HepG2 (cell line): ENCODE data around the gene TSC22D4. TPM values are rescaled to one million over a fixed set of nuclear protein-coding genes. Genes with fewer than 3 reads are reported as not detected.
A peak's percentile ranks its signal among the peaks of the same experiment; 100 is the strongest.

Experiments
- ATF1 ChIP-seq: IDR thresholded peaks from 2 replicates; pipeline ENCODE4 v1.6.1; 2016; ENCODE audit warnings: mild to moderate bottlenecking, control low read depth
- CSRNP1 ChIP-seq: sonication (generic); formaldehyde crosslinking; IDR thresholded peaks from 2 replicates; pipeline ENCODE4 v1.8.1; 2023; ENCODE audit warnings: mild to moderate bottlenecking, missing genetic modification reagents
- HCFC1 ChIP-seq: fragments of 150-350 bp; IDR thresholded peaks from 2 replicates; pipeline ENCODE4 v1.6.1; 2014; ENCODE audit warnings: low read depth, low read length
- LRRFIP1 ChIP-seq: sonication (generic); formaldehyde crosslinking; conservative IDR thresholded peaks from 2 replicates; pipeline ENCODE4 v1.4.0; 2020; ENCODE audit warnings: missing genetic modification reagents
- NFKBIZ ChIP-seq: IDR thresholded peaks from 2 replicates; pipeline ENCODE4 v1.6.1; 2018; ENCODE audit warnings: missing genetic modification reagents, missing compliant biosample characterization
- NONO ChIP-seq, 2 experiments: fragments of 450-650 bp in 1 of 2; sonication (generic) in 1 of 2; formaldehyde crosslinking in 1 of 2; IDR thresholded peaks in 1 of 2; conservative IDR thresholded peaks in 1 of 2; 2 replicates each; pipeline versions ENCODE4 v1.6.1 to v1.8.0; 2017 to 2022; ENCODE audit warnings: mild to moderate bottlenecking in 1 of 2, missing genetic modification reagents in 1 of 2, moderate library complexity in 1 of 2
- NR1H2 ChIP-seq: sonication (generic); formaldehyde crosslinking; IDR thresholded peaks from 2 replicates; pipeline ENCODE4 v1.8.1; 2022; ENCODE audit warnings: low read depth, missing genetic modification reagents, borderline replicate concordance
- PAX8 ChIP-seq: sonication (generic); formaldehyde crosslinking; IDR thresholded peaks from 2 replicates; pipeline ENCODE4 v1.8.0; 2022; ENCODE audit warnings: mild to moderate bottlenecking, missing genetic modification reagents, borderline replicate concordance
- POLR2A ChIP-seq, 2 experiments: IDR thresholded peaks; 2 replicates each; pipeline ENCODE4 v1.6.1; 2011; ENCODE audit warnings: low read depth in 2 of 2, low read length in 2 of 2, mild to moderate bottlenecking in 1 of 2, moderate library complexity in 1 of 2; ENCODE audit not compliant: insufficient read depth in 1 of 2
- REXO4 ChIP-seq: sonication (generic); formaldehyde crosslinking; IDR thresholded peaks from 2 replicates; pipeline ENCODE4 v1.8.0; 2022; ENCODE audit warnings: missing genetic modification reagents, mild to moderate bottlenecking, borderline replicate concordance
- SATB2 ChIP-seq: sonication (generic); formaldehyde crosslinking; IDR thresholded peaks from 2 replicates; pipeline ENCODE4 v1.5.0; 2020; ENCODE audit warnings: missing genetic modification reagents
- SKI ChIP-seq: fragments of 450-650 bp; IDR thresholded peaks from one replicate; pipeline ENCODE4 v1.6.1; 2018; ENCODE audit warnings: mild to moderate bottlenecking; ENCODE audit not compliant: partially characterized antibody
- YY1 ChIP-seq: IDR thresholded peaks from 2 replicates; pipeline ENCODE4 v1.6.1; 2011; ENCODE audit warnings: low read length, low read depth, moderate library complexity, mild to moderate bottlenecking; ENCODE audit not compliant: insufficient read depth, insufficient replicate concordance
- ZBTB38 ChIP-seq: sonication (generic); formaldehyde crosslinking; IDR thresholded peaks from 2 replicates; pipeline ENCODE4 v1.5.1; 2020; ENCODE audit warnings: mild to moderate bottlenecking, missing genetic modification reagents
- ZFP36L2 ChIP-seq: sonication (generic); formaldehyde crosslinking; IDR thresholded peaks from 2 replicates; pipeline ENCODE4 v1.4.0; 2020; ENCODE audit warnings: missing genetic modification reagents
- ZNF557 ChIP-seq: sonication (generic); formaldehyde crosslinking; IDR thresholded peaks from 2 replicates; pipeline ENCODE4 v1.4.0; 2020; ENCODE audit warnings: missing genetic modification reagents
- polyA plus RNA-seq, 8 experiments: library from polyadenylated mRNA; depleted of rRNA in 3 of 8; stranded (reverse) in 7 of 8; unstranded in 1 of 8; fragments of >200 nt; fragmentation: Illumina TruSeq in 4 of 8; extraction: Trizol in 4 of 8; gene quantifications; 2 replicates each; pipeline versions ENCODE4 v1.2.1 to v1.2.3, GENCODE V29; 2011 to 2016; ENCODE audit warnings: low read depth in 4 of 8, missing spikeins in 1 of 8, mixed read lengths in 1 of 8; ENCODE audit not compliant: insufficient read depth in 1 of 8
- total RNA-seq, 5 experiments: library from RNA; depleted of rRNA; stranded (reverse); fragments of >200 nt; fragmentation: Illumina TruSeq; extraction: Trizol; gene quantifications; 2 replicates each; pipeline ENCODE4 v1.2.3, GENCODE V29; 2016; ENCODE audit warnings: low read depth in 1 of 5
- TF ChIP-seq, protein P1 (sequence below): sonication (generic); formaldehyde crosslinking; conservative IDR thresholded peaks from 2 replicates; pipeline ENCODE4 v1.4.0; 2020; ENCODE audit warnings: mild to moderate bottlenecking, missing genetic modification reagents, moderate library complexity

Gene TSC22D4
- total and polyA plus RNA-seq, 2 of the 13 experiments (the other 11 are each of a cell fraction or from before 2014, with no cell fraction given) = 7.7 to 8.7 TPM

DNA sequence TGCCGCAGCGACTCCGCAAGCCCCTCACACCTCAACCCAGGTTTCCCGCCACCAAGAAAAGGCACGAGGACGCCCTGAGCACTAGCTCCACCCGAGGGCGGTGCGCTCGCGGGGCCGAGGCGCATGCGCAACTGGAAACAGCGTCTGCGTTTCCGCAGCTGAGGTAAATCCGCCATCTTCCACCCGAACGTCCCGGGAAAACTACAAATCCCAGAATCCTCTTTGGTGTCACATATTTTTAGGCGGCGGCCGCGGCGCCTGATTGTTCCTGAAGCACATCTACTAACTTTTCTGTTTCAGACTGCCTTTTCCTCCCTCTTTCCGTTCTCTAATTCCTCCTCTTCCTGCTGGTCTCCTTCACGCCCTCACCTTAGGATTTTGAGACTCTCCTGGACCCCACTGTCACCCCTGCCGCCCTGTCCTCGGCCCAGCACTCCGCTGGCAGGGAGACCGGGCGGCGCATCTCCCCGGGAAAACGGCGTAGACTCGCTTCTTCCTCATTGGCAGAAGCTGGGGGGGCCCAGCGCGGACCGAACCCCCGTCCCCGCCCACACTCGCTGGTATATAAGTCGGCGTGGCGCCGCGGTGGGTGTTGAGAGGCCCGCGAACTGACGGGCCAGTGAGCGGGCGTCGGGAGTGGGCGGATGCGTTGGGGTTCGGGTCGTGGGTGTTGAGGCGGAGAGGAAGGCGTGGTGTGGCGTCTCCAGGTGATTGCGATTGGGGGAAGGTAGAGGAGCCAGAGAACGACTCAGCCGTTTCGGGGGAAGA is 50.6 kb downstream of the TSC22D4 start, which contains the start of gene ZCWPW1 (continued):
- TF ChIP-seq CSRNP1 (CRISPR knock-in tag) = peak; percentile 77; the same call in 1 of the 2 replicates
- TF ChIP-seq ZFP36L2 = peak; percentile 37; the same call in 1 of the 2 replicates
- no peak for TF ChIP-seq NONO (IDR thresholded peaks at IDR 0.05)
- peak; percentile 86 for TF ChIP-seq NONO (CRISPR knock-in tag; conservative IDR thresholded peaks at IDR 0.05)
- TF ChIP-seq, protein P1, sequence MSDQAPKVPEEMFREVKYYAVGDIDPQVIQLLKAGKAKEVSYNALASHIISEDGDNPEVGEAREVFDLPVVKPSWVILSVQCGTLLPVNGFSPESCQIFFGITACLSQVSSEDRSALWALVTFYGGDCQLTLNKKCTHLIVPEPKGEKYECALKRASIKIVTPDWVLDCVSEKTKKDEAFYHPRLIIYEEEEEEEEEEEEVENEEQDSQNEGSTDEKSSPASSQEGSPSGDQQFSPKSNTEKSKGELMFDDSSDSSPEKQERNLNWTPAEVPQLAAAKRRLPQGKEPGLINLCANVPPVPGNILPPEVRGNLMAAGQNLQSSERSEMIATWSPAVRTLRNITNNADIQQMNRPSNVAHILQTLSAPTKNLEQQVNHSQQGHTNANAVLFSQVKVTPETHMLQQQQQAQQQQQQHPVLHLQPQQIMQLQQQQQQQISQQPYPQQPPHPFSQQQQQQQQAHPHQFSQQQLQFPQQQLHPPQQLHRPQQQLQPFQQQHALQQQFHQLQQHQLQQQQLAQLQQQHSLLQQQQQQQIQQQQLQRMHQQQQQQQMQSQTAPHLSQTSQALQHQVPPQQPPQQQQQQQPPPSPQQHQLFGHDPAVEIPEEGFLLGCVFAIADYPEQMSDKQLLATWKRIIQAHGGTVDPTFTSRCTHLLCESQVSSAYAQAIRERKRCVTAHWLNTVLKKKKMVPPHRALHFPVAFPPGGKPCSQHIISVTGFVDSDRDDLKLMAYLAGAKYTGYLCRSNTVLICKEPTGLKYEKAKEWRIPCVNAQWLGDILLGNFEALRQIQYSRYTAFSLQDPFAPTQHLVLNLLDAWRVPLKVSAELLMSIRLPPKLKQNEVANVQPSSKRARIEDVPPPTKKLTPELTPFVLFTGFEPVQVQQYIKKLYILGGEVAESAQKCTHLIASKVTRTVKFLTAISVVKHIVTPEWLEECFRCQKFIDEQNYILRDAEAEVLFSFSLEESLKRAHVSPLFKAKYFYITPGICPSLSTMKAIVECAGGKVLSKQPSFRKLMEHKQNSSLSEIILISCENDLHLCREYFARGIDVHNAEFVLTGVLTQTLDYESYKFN (CRISPR knock-in tag) = peak; percentile 20; the same call in 1 of the 2 replicates
- peak; percentile 93; the same call in 1 of the 2 replicates for TF ChIP-seq ZNF557 (CRISPR knock-in tag)
- TF ChIP-seq PAX8 (CRISPR knock-in tag) = no peak
- TF ChIP-seq SATB2 (CRISPR knock-in tag) = peak; percentile 91
- TF ChIP-seq ZBTB38 (CRISPR knock-in tag) = peak; percentile 98
- peak in 1 of 2 experiments; percentile 98; a peak in 2 of 4 replicates for TF ChIP-seq POLR2A (IDR thresholded peaks at IDR 0.05; ENCODE audit: insufficient read depth in 1 of 2, low read depth in 2 of 2, low read length in 2 of 2)
- no peak for TF ChIP-seq LRRFIP1 (CRISPR knock-in tag)
- no peak for TF ChIP-seq REXO4 (CRISPR knock-in tag)
- TF ChIP-seq NR1H2 = no peak; the same call in 1 of the 2 replicates
- peak; percentile 81 for TF ChIP-seq HCFC1
- TF ChIP-seq YY1 = peak; percentile 93
- peak; percentile 11 for TF ChIP-seq SKI
- no peak for TF ChIP-seq NFKBIZ (CRISPR knock-in tag)
- TF ChIP-seq ATF1 (CRISPR knock-in tag) = peak; percentile 79
